GM18951 (cell line): ENCODE measurements around the gene CTF1.

ENCODE experiments used
- POLR2A ChIP-seq: IDR thresholded peaks from 4 replicates; pipeline ENCODE4 v1.6.1; 2011; ENCODE audit warnings: mild to moderate bottlenecking; ENCODE audit not compliant: insufficient read length, insufficient read depth; ENCODE audit errors: extremely low read depth
- in situ Hi-C: fragments of 300-500 bp; cut with MboI; formaldehyde crosslinking; loops from one replicate; pipeline ENCODE4 v1.12.0; 2022; ENCODE audit warnings: low sequenced_read_pairs, mixed read lengths, inconsistent platforms; ENCODE audit not compliant: unreplicated experiment

The CTF1 gene

GRCh38 chr16:30907064-30907463 is 10.7 kb downstream of the CTF1 start:
- in situ Hi-C loops, result no loop called here
- no peak for TF ChIP-seq POLR2A

- TF ChIP-seq POLR2A, result no peak
- in situ Hi-C loops, result no loop called here
Observed at GRCh38 chr16:30910427-30911029, 14.1 kb downstream of the CTF1 start.

GRCh38 chr16:30912794-30913412 is 16.5 kb downstream of the CTF1 start:
- TF ChIP-seq POLR2A, result no peak
- in situ Hi-C loops, result no loop called here

- TF ChIP-seq POLR2A, result no peak
- in situ Hi-C loops, result no loop called here
Observed at GRCh38 chr16:30914830-30915229, 18.4 kb downstream of the CTF1 start.

- in situ Hi-C loops, result no loop called here
- TF ChIP-seq POLR2A, result no peak
Observed at GRCh38 chr16:30918614-30919013, 22.2 kb downstream of the CTF1 start.

GRCh38 chr16:30920891-30921290 is 24.5 kb downstream of the CTF1 start:
- in situ Hi-C loops, result loop anchor here (5.0 to 10.0 kb wide), 2 partner anchors 69 to 156 kb away; partner anchors contain the start of genes CFAP119 and RNF40
- TF ChIP-seq POLR2A, result no peak

GRCh38 chr16:30921459-30921747 is 25.0 kb downstream of the CTF1 start:
- in situ Hi-C loops, result loop anchor here (5.0 to 10.0 kb wide), 2 partner anchors 69 to 157 kb away; partner anchors contain the start of genes CFAP119 and RNF40
- TF ChIP-seq POLR2A, result no peak

- in situ Hi-C loops, result loop anchor here (5.0 to 10.0 kb wide), 2 partner anchors 70 to 157 kb away; partner anchors contain the start of genes CFAP119 and RNF40
- TF ChIP-seq POLR2A, result no peak
Observed at GRCh38 chr16:30921748-30922419, 25.5 kb downstream of the CTF1 start.

GRCh38 chr16:30922420-30922959 is 26.1 kb downstream of the CTF1 start:
- TF ChIP-seq POLR2A, result peak; percentile 40
- in situ Hi-C loops, result loop anchor here (5.0 to 10.0 kb wide), 2 partner anchors 70 to 158 kb away; partner anchors contain the start of genes CFAP119 and RNF40

GRCh38 chr16:30922960-30923535 is 26.6 kb downstream of the CTF1 start:
- in situ Hi-C loops, result loop anchor here (5.0 to 10.0 kb wide), 2 partner anchors 71 to 158 kb away; partner anchors contain the start of genes CFAP119 and RNF40
- TF ChIP-seq POLR2A, result peak; percentile 12

- in situ Hi-C loops, result loop anchor here (5.0 to 10.0 kb wide), 2 partner anchors 71 to 159 kb away; partner anchors contain the start of genes CFAP119 and RNF40
- no peak for TF ChIP-seq POLR2A
Observed at GRCh38 chr16:30923554-30924075, 27.2 kb downstream of the CTF1 start, which contains the start of gene FBXL19. Gene FBXL19, plus strand, starts transcription at chr16:30923572. Its CDS starts 2,183 bp downstream, at chr16:30925755.

- in situ Hi-C loops, result loop anchor here (5.0 to 10.0 kb wide), 2 partner anchors 72 to 159 kb away; partner anchors contain the start of genes CFAP119 and RNF40
- no peak for TF ChIP-seq POLR2A
Observed at GRCh38 chr16:30924076-30924912, 27.9 kb downstream of the CTF1 start.
